SK-N-SH treated with all-trans-retinoic acid at 6 μM for 48 hours (cell line): ENCODE measurements around the gene CHMP1A.

ENCODE experiments used
- ARNTL ChIP-seq: fragments of 450-650 bp; formaldehyde crosslinking; IDR thresholded peaks from 2 replicates; pipeline ENCODE4 v1.5.0; 2020; ENCODE audit warnings: low read depth, mild to moderate bottlenecking, moderate library complexity, borderline replicate concordance
- CSDC2 ChIP-seq: fragments of 250-450 bp; sonication (Bioruptor Pico); IDR thresholded peaks from 2 replicates; pipeline ENCODE4 v1.5.0; 2020; ENCODE audit warnings: mild to moderate bottlenecking, moderate library complexity
- ESRRG ChIP-seq: fragments of 250-450 bp; sonication (Bioruptor Pico); IDR thresholded peaks from 2 replicates; pipeline ENCODE4 v1.6.1; 2021; ENCODE audit warnings: mild to moderate bottlenecking
- GLIS3 ChIP-seq: fragments of 250-450 bp; sonication (Bioruptor Pico); IDR thresholded peaks from 2 replicates; pipeline ENCODE4 v1.5.0; 2020; ENCODE audit warnings: mild to moderate bottlenecking, moderate library complexity
- RARB ChIP-seq: fragments of 250-450 bp; sonication (Bioruptor Pico); IDR thresholded peaks from 2 replicates; pipeline ENCODE4 v1.8.0; 2021; ENCODE audit warnings: mild to moderate bottlenecking, moderate library complexity
- TCF4 ChIP-seq: fragments of 250-450 bp; sonication (Bioruptor Pico); IDR thresholded peaks from 2 replicates; pipeline ENCODE4 v1.8.0; 2021; ENCODE audit warnings: mild to moderate bottlenecking, moderate library complexity, borderline replicate concordance
- ZFP3 ChIP-seq: fragments of 250-450 bp; sonication (Bioruptor Pico); IDR thresholded peaks from 2 replicates; pipeline ENCODE4 v1.5.0; 2020; ENCODE audit warnings: mild to moderate bottlenecking, moderate library complexity
- ZFP30 ChIP-seq: fragments of 450-650 bp; formaldehyde crosslinking; IDR thresholded peaks from 2 replicates; pipeline ENCODE4 v1.5.0; 2022; ENCODE audit warnings: mild to moderate bottlenecking, moderate library complexity
- ZNF565 ChIP-seq: fragments of 450-650 bp; formaldehyde crosslinking; conservative IDR thresholded peaks from 2 replicates; pipeline ENCODE4 v1.5.0; 2020; ENCODE audit warnings: low read depth, mild to moderate bottlenecking, moderate library complexity
- ZNF70 ChIP-seq: fragments of 450-650 bp; formaldehyde crosslinking; IDR thresholded peaks from 2 replicates; pipeline ENCODE4 v1.5.0; 2020; ENCODE audit warnings: mild to moderate bottlenecking, moderate library complexity
- TF ChIP-seq, protein P1 (sequence below): fragments of 250-450 bp; sonication (Bioruptor Pico); IDR thresholded peaks from 2 replicates; pipeline ENCODE4 v1.5.1; 2020; ENCODE audit warnings: low read depth, mild to moderate bottlenecking, moderate library complexity

DNA sequence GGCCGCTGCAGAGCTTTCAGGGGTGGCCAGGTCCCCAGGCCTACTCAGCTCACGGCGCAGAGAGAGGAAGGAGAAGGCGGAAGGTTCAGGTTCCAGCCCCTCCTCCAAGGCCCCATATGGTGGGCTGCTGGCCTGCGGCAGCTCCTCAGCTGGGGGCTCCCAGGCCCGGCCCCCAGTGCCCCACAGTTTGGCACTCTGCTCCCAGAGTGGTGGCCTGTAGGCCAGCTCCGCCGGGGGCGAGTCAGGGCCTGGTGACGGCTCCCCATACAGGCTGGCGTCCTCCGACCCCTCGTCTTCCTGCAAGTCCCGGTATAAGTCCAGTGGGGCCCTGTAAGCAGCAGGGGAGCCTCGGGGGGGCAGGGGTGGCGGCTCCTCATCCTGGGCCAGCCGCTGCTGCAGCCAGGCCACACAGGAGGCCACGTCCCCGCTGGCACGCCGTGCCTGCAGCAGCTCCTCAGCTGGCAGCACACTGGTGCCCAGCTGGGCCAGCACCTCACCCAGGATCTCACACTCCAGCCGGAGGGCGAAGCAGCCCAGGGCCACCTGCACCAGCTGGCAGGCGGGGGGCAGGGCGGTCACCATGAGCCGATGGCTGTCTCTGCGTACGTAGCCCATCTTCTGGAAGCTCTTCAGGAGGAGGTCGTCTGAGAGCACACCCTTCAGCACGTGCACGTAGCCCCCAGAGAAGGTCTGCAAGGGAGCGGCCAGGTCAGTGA lies 40.3 kb upstream of the CHMP1A start:
- TF ChIP-seq, protein P1, sequence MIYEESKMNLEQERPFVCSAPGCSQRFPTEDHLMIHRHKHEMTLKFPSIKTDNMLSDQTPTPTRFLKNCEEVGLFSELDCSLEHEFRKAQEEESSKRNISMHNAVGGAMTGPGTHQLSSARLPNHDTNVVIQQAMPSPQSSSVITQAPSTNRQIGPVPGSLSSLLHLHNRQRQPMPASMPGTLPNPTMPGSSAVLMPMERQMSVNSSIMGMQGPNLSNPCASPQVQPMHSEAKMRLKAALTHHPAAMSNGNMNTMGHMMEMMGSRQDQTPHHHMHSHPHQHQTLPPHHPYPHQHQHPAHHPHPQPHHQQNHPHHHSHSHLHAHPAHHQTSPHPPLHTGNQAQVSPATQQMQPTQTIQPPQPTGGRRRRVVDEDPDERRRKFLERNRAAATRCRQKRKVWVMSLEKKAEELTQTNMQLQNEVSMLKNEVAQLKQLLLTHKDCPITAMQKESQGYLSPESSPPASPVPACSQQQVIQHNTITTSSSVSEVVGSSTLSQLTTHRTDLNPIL (CRISPR knock-in tag) = no peak
- TF ChIP-seq RARB (CRISPR knock-in tag) = no peak
- no peak for TF ChIP-seq CSDC2 (CRISPR knock-in tag)
- TF ChIP-seq ZFP3 (CRISPR knock-in tag) = no peak
- TF ChIP-seq TCF4 = no peak
- TF ChIP-seq ESRRG (CRISPR knock-in tag) = no peak
- TF ChIP-seq ARNTL = no peak
- TF ChIP-seq GLIS3 (CRISPR knock-in tag) = no peak
- TF ChIP-seq ZFP30 (CRISPR knock-in tag) = no peak
- no peak for TF ChIP-seq ZNF565
- no peak for TF ChIP-seq ZNF70 (CRISPR knock-in tag)
